Suprapubic skin (tissue), 4 donors: ENCODE measurements around the gene ATP5F1A. TPM values are rescaled to one million over a fixed set of nuclear protein-coding genes. Genes with fewer than 3 reads are reported as not detected.
A peak's percentile ranks its signal among the peaks of the same experiment; 100 is the strongest.
"Not testable (repeated sequence)": the region's sequence is repeated elsewhere in the genome, so short reads cannot be mapped to it uniquely, and the experiment has no call there.

Experiments
- DNase-seq, 2 donors: peaks; one replicate each; pipeline ENCODE4 v3.0.0-alpha.2; 2019; ENCODE audit warnings: low spot score in 2 of 2
- H3K27ac ChIP-seq: fragments of 200-600 bp; sonication (generic); one replicate; pipeline ENCODE4 v1.5.1; 2019
- H3K27me3 ChIP-seq: fragments of 200-600 bp; sonication (generic); one replicate; pipeline ENCODE4 v1.5.1; 2019
- H3K36me3 ChIP-seq: fragments of 200-600 bp; sonication (generic); one replicate; pipeline ENCODE4 v1.5.1; 2019
- H3K4me1 ChIP-seq: fragments of 200-600 bp; sonication (generic); one replicate; pipeline ENCODE4 v1.5.1; 2019
- H3K4me3 ChIP-seq: fragments of 200-600 bp; sonication (generic); one replicate; pipeline ENCODE4 v1.5.1; 2019; ENCODE audit warnings: mild to moderate bottlenecking
- H3K9me3 ChIP-seq: fragments of 200-600 bp; sonication (generic); one replicate; pipeline ENCODE4 v1.5.1; 2019
- CTCF ChIP-seq, 2 donors: fragments of 200-600 bp in 1 of 2; fragments of 450-650 bp in 1 of 2; sonication (generic) in 1 of 2; IDR thresholded peaks; one replicate each; pipeline ENCODE4 v1.5.1; 2016 to 2019; ENCODE audit warnings: antibody characterized with exemption in 2 of 2, mild to moderate bottlenecking in 1 of 2, moderate library complexity in 1 of 2
- EP300 ChIP-seq: sonication (generic); formaldehyde crosslinking; IDR thresholded peaks from one replicate; pipeline ENCODE4 v1.6.1; 2017; ENCODE audit warnings: antibody characterized with exemption
- POLR2A ChIP-seq, 2 donors: fragments of 450-650 bp; IDR thresholded peaks; one replicate each; pipeline ENCODE4 v1.6.1; 2017; ENCODE audit warnings: antibody characterized with exemption in 2 of 2, mild to moderate bottlenecking in 2 of 2, moderate library complexity in 2 of 2
- POLR2AphosphoS5 ChIP-seq, 3 donors: sonication (generic); formaldehyde crosslinking; IDR thresholded peaks; one replicate each; pipeline ENCODE4 v1.6.1; 2017; ENCODE audit warnings: antibody characterized with exemption in 3 of 3
- WGBS: methylation state at CpG from one replicate; pipeline ENCODE4 v1.1.5; 2018; 5-methylcytosine and 5-hydroxymethylcytosine counted together
- total RNA-seq, 4 donors: library from RNA; depleted of rRNA; stranded (reverse); fragments of >200 nt; gene quantifications; one replicate each; pipeline ENCODE4 v1.1.0, GENCODE V29; 2016

ATP5F1A gene
- total RNA-seq: 100 to 1,000 TPM; 250 to 584 (median 489) TPM

- Histone ChIP-seq H3K9me3 (no peaks in the 10 kb centered on the region), H3K27ac (peak within 1 kb of the TSS; percentile 94), H3K4me1 (peaks cover 36% of the 10 kb centered on the region), H3K27me3 (no peaks in the 10 kb centered on the region), H3K4me3 (peak within 1 kb of the TSS; percentile 99), H3K36me3 (peaks cover 16% of the 10 kb centered on the region)
- peak; percentile 91 to 96 for DNase-seq
- under 1% methylated on average over 26 of the region's 53 CpGs for WGBS
- TF ChIP-seq POLR2A (IDR thresholded peaks at IDR 0.05) (peak; percentile 37 to 70), POLR2AphosphoS5 (IDR thresholded peaks at IDR 0.05) (peak in 2 of 3 donors; percentile 76 to 79), EP300 (no peak), CTCF (IDR thresholded peaks at IDR 0.05) (no peak)
Observed at GRCh38 chr18:46097801-46098615, at the start of gene ATP5F1A. Gene ATP5F1A (minus strand): TSS chr18:46098296. CDS start chr18:46098231, 65 bp downstream.

GRCh38 chr18:46141199-46141598, 43.1 kb upstream of the ATP5F1A start:
- H3K36me3 ChIP-seq: no peaks in the 10 kb centered on the region
- H3K27ac ChIP-seq: no peak overlapping the region
- H3K4me3 ChIP-seq: no peak overlapping the region
- TF ChIP-seq EP300 (no peak), POLR2A (IDR thresholded peaks at IDR 0.05) (no peak), CTCF (IDR thresholded peaks at IDR 0.05) (no peak), POLR2AphosphoS5 (IDR thresholded peaks at IDR 0.05) (no peak)
- no peak for DNase-seq
- no peaks in the 10 kb centered on the region for H3K4me1 ChIP-seq
- H3K9me3 ChIP-seq: no peaks in the 10 kb centered on the region
- 96% methylated on average over 4 of the region's 4 CpGs for WGBS
- no peaks in the 10 kb centered on the region for H3K27me3 ChIP-seq

- TF ChIP-seq POLR2A (IDR thresholded peaks at IDR 0.05): no peak
- no peak for TF ChIP-seq POLR2AphosphoS5 (IDR thresholded peaks at IDR 0.05)
- no peak for TF ChIP-seq EP300
- TF ChIP-seq CTCF (IDR thresholded peaks at IDR 0.05): no peak
- WGBS: 91% methylated on average over 4 of the region's 4 CpGs
- no peak for DNase-seq
- Histone ChIP-seq H3K27ac (no peak overlapping the region), H3K4me1 (no peaks in the 10 kb centered on the region), H3K9me3 (no peaks in the 10 kb centered on the region), H3K27me3 (no peaks in the 10 kb centered on the region), H3K4me3 (no peak overlapping the region), H3K36me3 (no peaks in the 10 kb centered on the region)
Observed at GRCh38 chr18:46140173-46140572, 42.1 kb upstream of the ATP5F1A start.

GRCh38 chr18:46134920-46135675, 37.0 kb upstream of the ATP5F1A start:
- TF ChIP-seq POLR2A (IDR thresholded peaks at IDR 0.05) (no peak), CTCF (IDR thresholded peaks at IDR 0.05) (no peak), POLR2AphosphoS5 (IDR thresholded peaks at IDR 0.05) (no peak), EP300 (no peak)
- Histone ChIP-seq H3K27ac (no peak overlapping the region), H3K4me1 (no peaks in the 10 kb centered on the region), H3K27me3 (no peaks in the 10 kb centered on the region), H3K36me3 (peaks cover 7% of the 10 kb centered on the region), H3K9me3 (no peaks in the 10 kb centered on the region), H3K4me3 (no peak overlapping the region)
- 69% methylated on average over 9 of the region's 9 CpGs for whole genome bisulfite sequencing
- DNase-seq: peak in 1 of 2 donors; percentile 40

GRCh38 chr18:46133534-46133933, 35.4 kb upstream of the ATP5F1A start:
- Histone ChIP-seq H3K27ac (no peak overlapping the region), H3K4me3 (no peak overlapping the region), H3K27me3 (no peaks in the 10 kb centered on the region), H3K36me3 (peaks cover 23% of the 10 kb centered on the region), H3K4me1 (no peaks in the 10 kb centered on the region), H3K9me3 (no peaks in the 10 kb centered on the region)
- DNase-seq: peak in 1 of 2 donors; percentile 44
- TF ChIP-seq POLR2AphosphoS5 (IDR thresholded peaks at IDR 0.05) (no peak), EP300 (no peak), CTCF (IDR thresholded peaks at IDR 0.05) (no peak), POLR2A (IDR thresholded peaks at IDR 0.05) (no peak)
- 87% methylated on average over 3 of the region's 3 CpGs for WGBS

GRCh38 chr18:46130549-46130948, 32.5 kb upstream of the ATP5F1A start:
- peaks cover 50% of the 10 kb centered on the region for H3K36me3 ChIP-seq
- not testable (repeated sequence) for H3K27ac ChIP-seq, H3K4me3 ChIP-seq, H3K4me1 ChIP-seq, DNase-seq, H3K9me3 ChIP-seq, H3K27me3 ChIP-seq
- 96% methylated on average over 8 of the region's 8 CpGs for WGBS
